PFSK-1 (cell line): ENCODE results near the gene ASB11.

Experiments
- FOXP2 ChIP-seq: optimal IDR thresholded peaks from 2 replicates; pipeline ENCODE3; 2011; ENCODE audit warnings: borderline replicate concordance, control low read depth, inconsistent platforms; ENCODE audit not compliant: insufficient read depth; ENCODE audit errors: extremely low read length, extremely low read depth
- POLR2AphosphoS5 ChIP-seq: IDR thresholded peaks from 2 replicates; pipeline ENCODE4 v1.6.1; 2012; ENCODE audit warnings: low read depth, mild to moderate bottlenecking, control low read depth, low read length, moderate library complexity
- REST ChIP-seq, 2 experiments: IDR thresholded peaks; 2 replicates each; pipeline versions ENCODE4 v1.6.1 to v1.8.0; 2011 to 2012; ENCODE audit warnings: low read depth in 2 of 2, low read length in 2 of 2, control low read depth in 1 of 2, inconsistent platforms in 1 of 2, mild to moderate bottlenecking in 1 of 2, moderate library complexity in 1 of 2; ENCODE audit not compliant: insufficient read depth in 1 of 2
- SIN3A ChIP-seq: IDR thresholded peaks from 2 replicates; pipeline ENCODE4 v1.6.1; 2012; ENCODE audit warnings: mild to moderate bottlenecking, low read length, moderate library complexity, borderline replicate concordance; ENCODE audit not compliant: insufficient read depth
- TAF1 ChIP-seq: IDR thresholded peaks from 2 replicates; pipeline ENCODE4 v1.6.1; 2012; ENCODE audit warnings: low read length, control low read depth, borderline replicate concordance; ENCODE audit not compliant: insufficient read depth

The ASB11 gene

GRCh38 chrX:15320297-15320696 lies 4.9 kb upstream of the ASB11 start:
- TF ChIP-seq REST (IDR thresholded peaks at IDR 0.05; ENCODE audit: insufficient read depth in 1 of 2, low read depth in 2 of 2, low read length in 2 of 2): no peak
- no peak for TF ChIP-seq SIN3A
- TF ChIP-seq POLR2AphosphoS5: no peak
- TF ChIP-seq FOXP2: no peak
- TF ChIP-seq TAF1: no peak

GRCh38 chrX:15319075-15319474 lies 3.6 kb upstream of the ASB11 start:
- TF ChIP-seq POLR2AphosphoS5 (no peak), SIN3A (no peak), REST (IDR thresholded peaks at IDR 0.05; ENCODE audit: insufficient read depth in 1 of 2, low read depth in 2 of 2, low read length in 2 of 2) (no peak), FOXP2 (no peak), TAF1 (no peak)

- TF ChIP-seq POLR2AphosphoS5 (no peak), REST (IDR thresholded peaks at IDR 0.05; ENCODE audit: insufficient read depth in 1 of 2, low read depth in 2 of 2, low read length in 2 of 2) (no peak), FOXP2 (no peak), TAF1 (no peak), SIN3A (no peak)
Measured at GRCh38 chrX:15314472-15314871, 968 bp downstream of the ASB11 start.

- no peak for TF ChIP-seq REST (IDR thresholded peaks at IDR 0.05; ENCODE audit: insufficient read depth in 1 of 2, low read depth in 2 of 2, low read length in 2 of 2)
- no peak for TF ChIP-seq TAF1
- no peak for TF ChIP-seq SIN3A
- TF ChIP-seq POLR2AphosphoS5: no peak
- TF ChIP-seq FOXP2: no peak
Measured at GRCh38 chrX:15311119-15311518, 4.3 kb downstream of the ASB11 start.

GRCh38 chrX:15310117-15310516 lies 5.3 kb downstream of the ASB11 start:
- TF ChIP-seq POLR2AphosphoS5: no peak
- no peak for TF ChIP-seq TAF1
